Measurements from ENCODE around the gene PSD4. TPM values are rescaled to one million over a fixed set of nuclear protein-coding genes. Genes with fewer than 3 reads are reported as not detected.

The PSD4 gene
- total and polyA plus RNA-seq, 10 donors: 43.9 to 154 (median 88.1) TPM

DNA sequence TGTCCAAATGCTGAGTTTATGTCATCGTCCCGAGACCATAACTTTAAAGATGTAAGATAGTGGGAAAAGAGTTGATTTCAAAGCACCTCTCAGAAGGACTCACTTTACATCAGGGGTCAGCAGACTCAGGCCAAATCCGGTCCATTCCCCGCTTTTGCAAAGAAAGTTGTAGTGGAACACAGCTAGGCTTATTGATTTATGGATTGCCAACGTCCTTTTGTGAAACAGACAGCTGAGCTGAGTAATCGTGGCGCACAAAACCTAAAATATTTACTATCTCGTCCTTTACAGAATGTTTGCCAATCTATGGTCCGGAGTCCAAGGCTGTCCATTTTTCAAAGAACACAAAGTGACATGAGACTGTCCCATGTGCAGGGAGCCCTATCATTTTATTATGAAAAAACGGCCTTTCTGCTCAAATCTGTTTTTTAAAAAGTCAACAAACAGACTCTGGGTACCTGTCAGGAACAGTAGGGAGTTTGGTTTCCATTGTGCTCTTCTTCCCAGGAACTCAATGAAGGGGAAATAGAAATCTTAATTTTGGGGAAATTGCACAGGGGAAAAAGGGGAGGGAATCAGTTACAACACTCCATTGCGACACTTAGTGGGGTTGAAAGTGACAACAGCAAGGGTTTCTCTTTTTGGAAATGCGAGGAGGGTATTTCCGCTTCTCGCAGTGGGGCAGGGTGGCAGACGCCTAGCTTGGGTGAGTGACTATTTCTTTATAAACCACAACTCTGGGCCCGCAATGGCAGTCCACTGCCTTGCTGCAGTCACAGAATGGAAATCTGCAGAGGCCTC is 46.7 kb upstream of the PSD4 start, which contains the start of gene IL1RN:
Gene IL1RN (plus strand): TSS at position 754 of the 801 bp plus-strand sequence. CDS start 27 bp downstream, at position 781.
- no peaks in the 10 kb centered on the region for H3K9me3 ChIP-seq
- intact Hi-C loops (cut with DNase I; ENCODE audit: low total_unique reads): no loop called here
- H3K4me1 ChIP-seq: peaks cover 0 to 55% (median 17%) of the 10 kb centered on the region in 6 donors
- peaks cover 0 to 26% (median 0%) of the 10 kb centered on the region in 6 donors for H3K36me3 ChIP-seq
- peak within 1 kb of the TSS in 7 of 8 donors; percentile 49 to 92 (median 74) for H3K27ac ChIP-seq
- H3K4me3 ChIP-seq: peak within 1 kb of the TSS in 7 of 8 donors; percentile 3 to 60 (median 20)
- H3K27me3 ChIP-seq (replicated peaks in 1 of 7): peaks cover 0 to 5% (median 0%) of the 10 kb centered on the region in 7 donors
- no peak for TF ChIP-seq POLR2A (IDR thresholded peaks at IDR 0.05)
- TF ChIP-seq, protein P1, sequence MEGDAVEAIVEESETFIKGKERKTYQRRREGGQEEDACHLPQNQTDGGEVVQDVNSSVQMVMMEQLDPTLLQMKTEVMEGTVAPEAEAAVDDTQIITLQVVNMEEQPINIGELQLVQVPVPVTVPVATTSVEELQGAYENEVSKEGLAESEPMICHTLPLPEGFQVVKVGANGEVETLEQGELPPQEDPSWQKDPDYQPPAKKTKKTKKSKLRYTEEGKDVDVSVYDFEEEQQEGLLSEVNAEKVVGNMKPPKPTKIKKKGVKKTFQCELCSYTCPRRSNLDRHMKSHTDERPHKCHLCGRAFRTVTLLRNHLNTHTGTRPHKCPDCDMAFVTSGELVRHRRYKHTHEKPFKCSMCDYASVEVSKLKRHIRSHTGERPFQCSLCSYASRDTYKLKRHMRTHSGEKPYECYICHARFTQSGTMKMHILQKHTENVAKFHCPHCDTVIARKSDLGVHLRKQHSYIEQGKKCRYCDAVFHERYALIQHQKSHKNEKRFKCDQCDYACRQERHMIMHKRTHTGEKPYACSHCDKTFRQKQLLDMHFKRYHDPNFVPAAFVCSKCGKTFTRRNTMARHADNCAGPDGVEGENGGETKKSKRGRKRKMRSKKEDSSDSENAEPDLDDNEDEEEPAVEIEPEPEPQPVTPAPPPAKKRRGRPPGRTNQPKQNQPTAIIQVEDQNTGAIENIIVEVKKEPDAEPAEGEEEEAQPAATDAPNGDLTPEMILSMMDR (IDR thresholded peaks at IDR 0.05 in 8 of 11, conservative IDR thresholded peaks at IDR 0.05 in 3 of 11): no peak
- TF ChIP-seq POLR2AphosphoS5 (IDR thresholded peaks at IDR 0.05): peak in 2 of 3 donors; percentile 19 to 60
- no peak for DNase-seq
- WGBS, 5 donors: 60 to 80% (median 66%) methylated on average over 16 of the region's 16 CpGs

- Histone ChIP-seq H3K27ac (peak overlapping the region in 7 of 8 donors; percentile 49 to 92 (median 74)), H3K9me3 (no peaks in the 10 kb centered on the region), H3K4me3 (peak overlapping the region in 7 of 8 donors; percentile 3 to 60 (median 20)), H3K27me3 (replicated peaks in 1 of 7) (peaks cover 0 to 5% (median 0%) of the 10 kb centered on the region in 7 donors), H3K4me1 (peaks cover 0 to 54% (median 17%) of the 10 kb centered on the region in 6 donors), H3K36me3 (peaks cover 0 to 35% (median 0%) of the 10 kb centered on the region in 6 donors)
- intact Hi-C loops (cut with DNase I; ENCODE audit: low total_unique reads): no loop called here
- peak; percentile 58 for DNase-seq
- WGBS, 5 donors: 69 to 84% (median 71%) methylated on average over 15 of the region's 15 CpGs
- no peak for TF ChIP-seq POLR2AphosphoS5 (IDR thresholded peaks at IDR 0.05)
- TF ChIP-seq POLR2A (IDR thresholded peaks at IDR 0.05): no peak
- TF ChIP-seq, protein P1 (IDR thresholded peaks at IDR 0.05 in 8 of 11, conservative IDR thresholded peaks at IDR 0.05 in 3 of 11): no peak
Observed at GRCh38 chr2:113127646-113128570, 45.9 kb upstream of the PSD4 start.

DNA sequence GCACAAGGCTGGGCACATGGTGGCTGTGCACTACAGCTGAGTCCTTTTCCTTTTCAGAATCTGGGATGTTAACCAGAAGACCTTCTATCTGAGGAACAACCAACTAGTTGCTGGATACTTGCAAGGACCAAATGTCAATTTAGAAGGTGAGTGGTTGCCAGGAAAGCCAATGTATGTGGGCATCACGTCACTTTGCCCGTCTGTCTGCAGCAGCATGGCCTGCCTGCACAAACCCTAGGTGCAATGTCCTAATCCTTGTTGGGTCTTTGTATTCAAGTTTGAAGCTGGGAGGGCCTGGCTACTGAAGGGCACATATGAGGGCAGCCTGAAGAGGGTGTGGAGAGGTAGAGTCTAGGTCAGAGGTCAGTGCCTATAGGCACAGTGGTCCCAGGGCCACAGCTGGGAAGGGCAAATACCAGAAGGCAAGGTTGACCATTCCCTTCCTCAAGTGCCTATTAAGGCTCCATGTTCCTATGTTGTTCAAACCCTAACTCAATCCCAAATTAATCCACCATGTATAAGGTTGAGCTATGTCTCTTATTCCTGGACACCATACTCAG is 44.2 kb upstream of the PSD4 start:
- WGBS, 5 donors: 74 to 100% (median 92%) methylated on average over 2 of the region's 2 CpGs
- Histone ChIP-seq H3K27me3 (replicated peaks in 1 of 7) (peaks cover 0 to 5% (median 0%) of the 10 kb centered on the region in 7 donors), H3K9me3 (no peaks in the 10 kb centered on the region), H3K4me1 (peaks cover 0 to 37% (median 7%) of the 10 kb centered on the region in 6 donors), H3K27ac (no peak overlapping the region), H3K36me3 (peaks cover 0 to 49% (median 0%) of the 10 kb centered on the region in 6 donors), H3K4me3 (peak overlapping the region in 1 of 8 donors; percentile 60)
- no peak for DNase-seq
- TF ChIP-seq, protein P1 (IDR thresholded peaks at IDR 0.05 in 8 of 11, conservative IDR thresholded peaks at IDR 0.05 in 3 of 11): no peak
- TF ChIP-seq POLR2A (IDR thresholded peaks at IDR 0.05): no peak
- no peak for TF ChIP-seq POLR2AphosphoS5 (IDR thresholded peaks at IDR 0.05)
- intact Hi-C loops (cut with DNase I; ENCODE audit: low total_unique reads): no loop called here
